Esophagus muscularis mucosa (tissue), 4 donors: Measurements from ENCODE around the gene CFAP57. TPM values are rescaled to one million over a fixed set of nuclear protein-coding genes. Genes with fewer than 3 reads are reported as not detected.

ENCODE experiments used
- DNase-seq: peaks from one replicate; pipeline ENCODE4 v3.0.0-alpha.2; 2017; ENCODE audit errors: extremely low spot score
- H3K27ac ChIP-seq, 4 donors: fragments of 200-600 bp; sonication (generic); replicated peaks in 1 of 4; 1 replicate in 3 of 4; 2 replicates in 1 of 4; pipeline ENCODE4 v1.5.1; 2016 to 2019; ENCODE audit warnings: mild to moderate bottlenecking in 1 of 4
- H3K27me3 ChIP-seq, 4 donors: fragments of 200-600 bp; sonication (generic); one replicate each; pipeline versions ENCODE4 v1.5.1 to v1.6.0; 2016 to 2019
- H3K36me3 ChIP-seq, 4 donors: fragments of 200-600 bp; sonication (generic); one replicate each; pipeline ENCODE4 v1.5.1; 2016 to 2019
- H3K4me1 ChIP-seq, 4 donors: fragments of 200-600 bp; sonication (generic); one replicate each; pipeline ENCODE4 v1.5.1; 2016 to 2019
- H3K4me3 ChIP-seq, 4 donors: fragments of 200-600 bp; sonication (generic); 1 replicate in 2 of 4; 2 replicates in 2 of 4; pipeline ENCODE4 v1.5.1; 2016 to 2019; ENCODE audit warnings: mild to moderate bottlenecking in 4 of 4, moderate library complexity in 1 of 4
- H3K9me3 ChIP-seq, 4 donors: fragments of 200-600 bp; sonication (generic); 1 replicate in 3 of 4; 2 replicates in 1 of 4; pipeline ENCODE4 v1.5.1; 2016 to 2019
- CTCF ChIP-seq, 3 experiments: fragments of 200-600 bp in 2 of 3; fragments of 450-650 bp in 1 of 3; sonication (generic) in 2 of 3; IDR thresholded peaks; one replicate each; pipeline ENCODE4 v1.5.1; 2017 to 2019; ENCODE audit warnings: antibody characterized with exemption in 3 of 3, mild to moderate bottlenecking in 2 of 3, moderate library complexity in 1 of 3
- EP300 ChIP-seq: sonication (generic); formaldehyde crosslinking; IDR thresholded peaks from one replicate; pipeline ENCODE4 v1.6.1; 2017; ENCODE audit warnings: antibody characterized with exemption
- POLR2A ChIP-seq: fragments of 450-650 bp; IDR thresholded peaks from one replicate; pipeline ENCODE4 v1.6.1; 2017; ENCODE audit warnings: antibody characterized with exemption, moderate library complexity, mild to moderate bottlenecking, low read depth
- POLR2AphosphoS5 ChIP-seq, 2 donors: sonication (generic); formaldehyde crosslinking; IDR thresholded peaks; one replicate each; pipeline ENCODE4 v1.6.1; 2017; ENCODE audit warnings: antibody characterized with exemption in 2 of 2
- WGBS: methylation state at CpG from one replicate; pipeline ENCODE4 v1.1.5; 2018; 5-methylcytosine and 5-hydroxymethylcytosine counted together
- intact Hi-C: fragments of 100-400 bp; cut with DNase I; formaldehyde crosslinking; loops from one replicate; pipeline ENCODE4 v1.15.1; 2023
- total RNA-seq, 4 donors: library from RNA; depleted of rRNA; stranded (reverse); fragments of >200 nt; gene quantifications; one replicate each; pipeline versions ENCODE4 v1.1.0 to v1.2.1, GENCODE V29; 2016

Gene CFAP57
- total RNA-seq, 4 donors from 2014 or later, result not detected

- no peak overlapping the region for H3K27ac ChIP-seq
- WGBS, result 68% methylated on average over 10 of the region's 10 CpGs
- intact Hi-C loops, result no loop called here
- peaks cover 0 to 8% (median 0%) of the 10 kb centered on the region in 4 donors for H3K4me1 ChIP-seq
- no peaks in the 10 kb centered on the region for H3K9me3 ChIP-seq
- H3K36me3 ChIP-seq, result no peaks in the 10 kb centered on the region
- H3K27me3 ChIP-seq, result no peaks in the 10 kb centered on the region
- TF ChIP-seq POLR2AphosphoS5 (IDR thresholded peaks at IDR 0.05) (no peak), EP300 (no peak), POLR2A (no peak), CTCF (IDR thresholded peaks at IDR 0.05) (no peak)
- H3K4me3 ChIP-seq, result no peak overlapping the region
- no peak for DNase-seq
These were observed 83.5 kb downstream of the CFAP57 start for GRCh38 chr1:43255438-43256210.

DNA sequence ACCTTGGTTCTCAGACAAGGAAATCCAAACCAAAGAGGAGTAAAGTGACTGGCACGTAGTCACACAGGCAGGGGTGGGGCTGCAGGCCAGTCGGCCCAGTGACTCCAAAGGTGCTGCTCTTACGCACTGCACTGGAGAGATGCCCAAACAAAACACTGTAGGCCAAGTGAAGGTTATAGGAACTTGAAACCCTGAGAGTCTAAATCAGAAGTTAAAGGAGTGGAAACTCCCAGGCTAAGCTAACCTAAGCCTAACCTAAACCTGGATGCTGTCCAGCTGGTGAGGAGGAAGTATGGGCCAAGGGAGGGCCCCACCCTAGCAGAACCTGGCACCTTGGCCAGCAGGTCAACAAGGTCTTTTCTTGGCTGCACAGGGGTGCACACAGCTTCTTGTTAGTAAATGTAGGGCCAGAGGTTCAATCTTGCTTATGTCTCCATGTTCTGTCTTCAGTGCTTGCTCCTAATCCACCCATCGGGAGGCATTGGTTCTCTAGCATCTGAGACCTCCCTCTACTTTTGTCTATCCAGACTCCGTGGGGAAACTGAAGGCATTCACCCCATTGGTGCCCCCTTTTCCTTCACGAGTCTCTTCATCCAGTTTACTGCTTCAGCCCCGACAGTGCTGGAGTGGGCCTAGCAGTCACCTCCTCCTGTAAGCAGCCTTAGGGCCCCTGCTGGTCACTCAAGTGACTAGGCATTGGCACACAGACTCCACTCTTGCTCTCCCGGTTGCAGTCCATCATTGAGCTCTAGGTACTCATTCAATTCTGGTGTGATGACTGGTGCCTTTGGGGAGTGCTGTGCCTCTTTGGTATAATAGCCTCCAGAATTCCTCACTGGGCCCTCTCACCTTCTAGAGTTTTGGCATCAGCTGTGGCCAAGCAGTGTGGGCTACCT, 84.8 kb downstream of the CFAP57 start:
- no peaks in the 10 kb centered on the region for H3K27me3 ChIP-seq
- no peaks in the 10 kb centered on the region for H3K36me3 ChIP-seq
- H3K4me3 ChIP-seq, result no peak overlapping the region
- 86% methylated on average over 7 of the region's 8 CpGs for WGBS
- TF ChIP-seq POLR2A (no peak), EP300 (no peak), POLR2AphosphoS5 (IDR thresholded peaks at IDR 0.05) (no peak), CTCF (IDR thresholded peaks at IDR 0.05) (no peak)
- no peaks in the 10 kb centered on the region for H3K9me3 ChIP-seq
- H3K4me1 ChIP-seq, result peaks cover 0 to 8% (median 0%) of the 10 kb centered on the region in 4 donors
- H3K27ac ChIP-seq, result no peak overlapping the region
- intact Hi-C loops, result no loop called here
- DNase-seq, result no peak

GRCh38 chr1:43258370-43258769, 86.2 kb downstream of the CFAP57 start:
- WGBS, result 100% methylated on average over 3 of the region's 3 CpGs
- Histone ChIP-seq H3K27me3 (no peaks in the 10 kb centered on the region), H3K9me3 (no peaks in the 10 kb centered on the region), H3K27ac (no peak overlapping the region), H3K4me1 (peaks cover 0 to 8% (median 0%) of the 10 kb centered on the region in 4 donors), H3K4me3 (no peak overlapping the region), H3K36me3 (no peaks in the 10 kb centered on the region)
- no peak for TF ChIP-seq POLR2AphosphoS5 (IDR thresholded peaks at IDR 0.05)
- TF ChIP-seq CTCF (IDR thresholded peaks at IDR 0.05), result no peak
- no peak for TF ChIP-seq EP300
- TF ChIP-seq POLR2A, result no peak
- intact Hi-C loops, result no loop called here
- no peak for DNase-seq

- Histone ChIP-seq H3K27ac (no peak overlapping the region), H3K4me3 (no peak overlapping the region), H3K4me1 (peaks cover 0 to 3% (median 2%) of the 10 kb centered on the region in 4 donors), H3K27me3 (peaks cover 0 to 16% (median 2%) of the 10 kb centered on the region in 4 donors), H3K9me3 (no peaks in the 10 kb centered on the region), H3K36me3 (no peaks in the 10 kb centered on the region)
- intact Hi-C loops, result no loop called here
- 86% methylated on average over 4 of the region's 4 CpGs for WGBS
- TF ChIP-seq POLR2A (no peak), CTCF (IDR thresholded peaks at IDR 0.05) (no peak), POLR2AphosphoS5 (IDR thresholded peaks at IDR 0.05) (no peak), EP300 (no peak)
- DNase-seq, result no peak
These were observed 93.3 kb downstream of the CFAP57 start for GRCh38 chr1:43265431-43265830.
